ENCODE measurements around the gene SLC24A2. TPM values are rescaled to one million over a fixed set of nuclear protein-coding genes. Genes with fewer than 3 reads are reported as not detected.

SLC24A2 gene
- total RNA-seq, 1 experiment from 2014 or later, result 8.0 TPM

DNA sequence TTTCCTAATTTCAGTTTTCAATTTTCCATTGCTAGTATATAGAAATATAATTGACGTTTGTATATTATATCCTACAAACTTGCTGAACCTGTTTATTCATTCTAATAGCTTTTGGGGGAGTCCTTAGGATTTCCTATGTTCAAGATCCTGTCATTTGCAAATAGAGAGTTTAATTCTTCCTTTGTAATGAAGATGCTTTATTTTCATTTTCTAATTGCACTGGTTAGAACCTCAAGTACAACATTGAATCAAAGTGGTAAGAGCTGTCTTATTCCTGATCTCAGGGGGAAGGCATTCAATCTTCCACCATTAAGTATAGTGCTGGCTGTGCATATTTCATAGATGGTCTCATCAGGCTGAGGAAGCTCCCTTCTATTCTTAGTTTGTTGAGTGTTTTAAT lies 15.6 kb upstream of the SLC24A2 start:
- no peak overlapping the region for H3K27ac Mint-ChIP-seq
- peaks cover 3% of the 10 kb centered on the region for H3K36me3 Mint-ChIP-seq
- H3K27me3 Mint-ChIP-seq (ENCODE audit: low read depth), result no peaks in the 10 kb centered on the region
- ChIA-PET CTCF (interaction anchor here (0.9 kb wide), 1 partner anchor 339 kb away, joined by 3 read pairs; no protein-coding TSS in a partner anchor), POLR2A (no interaction called here)
- DNase-seq (ENCODE audit: low spot score) (no peak), ATAC-seq (no peak)
- H3K4me3 Mint-ChIP-seq, result peak overlapping the region; percentile 26
- H3K9me3 Mint-ChIP-seq, result peaks cover 5% of the 10 kb centered on the region
- TF ChIP-seq, protein P1, sequence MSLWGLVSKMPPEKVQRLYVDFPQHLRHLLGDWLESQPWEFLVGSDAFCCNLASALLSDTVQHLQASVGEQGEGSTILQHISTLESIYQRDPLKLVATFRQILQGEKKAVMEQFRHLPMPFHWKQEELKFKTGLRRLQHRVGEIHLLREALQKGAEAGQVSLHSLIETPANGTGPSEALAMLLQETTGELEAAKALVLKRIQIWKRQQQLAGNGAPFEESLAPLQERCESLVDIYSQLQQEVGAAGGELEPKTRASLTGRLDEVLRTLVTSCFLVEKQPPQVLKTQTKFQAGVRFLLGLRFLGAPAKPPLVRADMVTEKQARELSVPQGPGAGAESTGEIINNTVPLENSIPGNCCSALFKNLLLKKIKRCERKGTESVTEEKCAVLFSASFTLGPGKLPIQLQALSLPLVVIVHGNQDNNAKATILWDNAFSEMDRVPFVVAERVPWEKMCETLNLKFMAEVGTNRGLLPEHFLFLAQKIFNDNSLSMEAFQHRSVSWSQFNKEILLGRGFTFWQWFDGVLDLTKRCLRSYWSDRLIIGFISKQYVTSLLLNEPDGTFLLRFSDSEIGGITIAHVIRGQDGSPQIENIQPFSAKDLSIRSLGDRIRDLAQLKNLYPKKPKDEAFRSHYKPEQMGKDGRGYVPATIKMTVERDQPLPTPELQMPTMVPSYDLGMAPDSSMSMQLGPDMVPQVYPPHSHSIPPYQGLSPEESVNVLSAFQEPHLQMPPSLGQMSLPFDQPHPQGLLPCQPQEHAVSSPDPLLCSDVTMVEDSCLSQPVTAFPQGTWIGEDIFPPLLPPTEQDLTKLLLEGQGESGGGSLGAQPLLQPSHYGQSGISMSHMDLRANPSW (CRISPR knock-in tag; conservative IDR thresholded peaks at IDR 0.05; ENCODE audit: low read depth), result no peak
- TF ChIP-seq SP1 (CRISPR knock-in tag; conservative IDR thresholded peaks at IDR 0.05) (no peak), MYBL2 (CRISPR knock-in tag; IDR thresholded peaks at IDR 0.05) (no peak), NFYB (CRISPR knock-in tag; conservative IDR thresholded peaks at IDR 0.05; ENCODE audit: low read depth) (no peak), SMAD4 (CRISPR knock-in tag; IDR thresholded peaks at IDR 0.05) (no peak), SMAD3 (CRISPR knock-in tag; IDR thresholded peaks at IDR 0.05; ENCODE audit: borderline replicate concordance) (no peak), TEAD1 (CRISPR knock-in tag; IDR thresholded peaks at IDR 0.05) (no peak), KAT7 (CRISPR knock-in tag; IDR thresholded peaks at IDR 0.05; ENCODE audit: borderline replicate concordance) (no peak), GRHL2 (CRISPR knock-in tag; IDR thresholded peaks at IDR 0.05; ENCODE audit: insufficient replicate concordance, severe bottlenecking) (no peak)
- TF ChIP-seq, protein P2, sequence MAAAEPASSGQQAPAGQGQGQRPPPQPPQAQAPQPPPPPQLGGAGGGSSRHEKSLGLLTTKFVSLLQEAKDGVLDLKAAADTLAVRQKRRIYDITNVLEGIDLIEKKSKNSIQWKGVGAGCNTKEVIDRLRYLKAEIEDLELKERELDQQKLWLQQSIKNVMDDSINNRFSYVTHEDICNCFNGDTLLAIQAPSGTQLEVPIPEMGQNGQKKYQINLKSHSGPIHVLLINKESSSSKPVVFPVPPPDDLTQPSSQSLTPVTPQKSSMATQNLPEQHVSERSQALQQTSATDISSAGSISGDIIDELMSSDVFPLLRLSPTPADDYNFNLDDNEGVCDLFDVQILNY (CRISPR knock-in tag; IDR thresholded peaks at IDR 0.05), result no peak
- TF ChIP-seq, protein P3, sequence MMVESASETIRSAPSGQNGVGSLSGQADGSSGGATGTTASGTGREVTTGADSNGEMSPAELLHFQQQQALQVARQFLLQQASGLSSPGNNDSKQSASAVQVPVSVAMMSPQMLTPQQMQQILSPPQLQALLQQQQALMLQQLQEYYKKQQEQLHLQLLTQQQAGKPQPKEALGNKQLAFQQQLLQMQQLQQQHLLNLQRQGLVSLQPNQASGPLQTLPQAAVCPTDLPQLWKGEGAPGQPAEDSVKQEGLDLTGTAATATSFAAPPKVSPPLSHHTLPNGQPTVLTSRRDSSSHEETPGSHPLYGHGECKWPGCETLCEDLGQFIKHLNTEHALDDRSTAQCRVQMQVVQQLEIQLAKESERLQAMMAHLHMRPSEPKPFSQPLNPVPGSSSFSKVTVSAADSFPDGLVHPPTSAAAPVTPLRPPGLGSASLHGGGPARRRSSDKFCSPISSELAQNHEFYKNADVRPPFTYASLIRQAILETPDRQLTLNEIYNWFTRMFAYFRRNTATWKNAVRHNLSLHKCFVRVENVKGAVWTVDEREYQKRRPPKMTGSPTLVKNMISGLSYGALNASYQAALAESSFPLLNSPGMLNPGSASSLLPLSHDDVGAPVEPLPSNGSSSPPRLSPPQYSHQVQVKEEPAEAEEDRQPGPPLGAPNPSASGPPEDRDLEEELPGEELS (CRISPR knock-in tag; IDR thresholded peaks at IDR 0.05), result no peak
- TF ChIP-seq, protein P4, sequence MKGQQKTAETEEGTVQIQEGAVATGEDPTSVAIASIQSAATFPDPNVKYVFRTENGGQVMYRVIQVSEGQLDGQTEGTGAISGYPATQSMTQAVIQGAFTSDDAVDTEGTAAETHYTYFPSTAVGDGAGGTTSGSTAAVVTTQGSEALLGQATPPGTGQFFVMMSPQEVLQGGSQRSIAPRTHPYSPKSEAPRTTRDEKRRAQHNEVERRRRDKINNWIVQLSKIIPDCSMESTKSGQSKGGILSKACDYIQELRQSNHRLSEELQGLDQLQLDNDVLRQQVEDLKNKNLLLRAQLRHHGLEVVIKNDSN (CRISPR knock-in tag; IDR thresholded peaks at IDR 0.05), result no peak
- TF ChIP-seq, protein P5, sequence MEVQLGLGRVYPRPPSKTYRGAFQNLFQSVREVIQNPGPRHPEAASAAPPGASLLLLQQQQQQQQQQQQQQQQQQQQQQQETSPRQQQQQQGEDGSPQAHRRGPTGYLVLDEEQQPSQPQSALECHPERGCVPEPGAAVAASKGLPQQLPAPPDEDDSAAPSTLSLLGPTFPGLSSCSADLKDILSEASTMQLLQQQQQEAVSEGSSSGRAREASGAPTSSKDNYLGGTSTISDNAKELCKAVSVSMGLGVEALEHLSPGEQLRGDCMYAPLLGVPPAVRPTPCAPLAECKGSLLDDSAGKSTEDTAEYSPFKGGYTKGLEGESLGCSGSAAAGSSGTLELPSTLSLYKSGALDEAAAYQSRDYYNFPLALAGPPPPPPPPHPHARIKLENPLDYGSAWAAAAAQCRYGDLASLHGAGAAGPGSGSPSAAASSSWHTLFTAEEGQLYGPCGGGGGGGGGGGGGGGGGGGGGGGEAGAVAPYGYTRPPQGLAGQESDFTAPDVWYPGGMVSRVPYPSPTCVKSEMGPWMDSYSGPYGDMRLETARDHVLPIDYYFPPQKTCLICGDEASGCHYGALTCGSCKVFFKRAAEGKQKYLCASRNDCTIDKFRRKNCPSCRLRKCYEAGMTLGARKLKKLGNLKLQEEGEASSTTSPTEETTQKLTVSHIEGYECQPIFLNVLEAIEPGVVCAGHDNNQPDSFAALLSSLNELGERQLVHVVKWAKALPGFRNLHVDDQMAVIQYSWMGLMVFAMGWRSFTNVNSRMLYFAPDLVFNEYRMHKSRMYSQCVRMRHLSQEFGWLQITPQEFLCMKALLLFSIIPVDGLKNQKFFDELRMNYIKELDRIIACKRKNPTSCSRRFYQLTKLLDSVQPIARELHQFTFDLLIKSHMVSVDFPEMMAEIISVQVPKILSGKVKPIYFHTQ (CRISPR knock-in tag; IDR thresholded peaks at IDR 0.05), result no peak
- TF ChIP-seq, protein P6, sequence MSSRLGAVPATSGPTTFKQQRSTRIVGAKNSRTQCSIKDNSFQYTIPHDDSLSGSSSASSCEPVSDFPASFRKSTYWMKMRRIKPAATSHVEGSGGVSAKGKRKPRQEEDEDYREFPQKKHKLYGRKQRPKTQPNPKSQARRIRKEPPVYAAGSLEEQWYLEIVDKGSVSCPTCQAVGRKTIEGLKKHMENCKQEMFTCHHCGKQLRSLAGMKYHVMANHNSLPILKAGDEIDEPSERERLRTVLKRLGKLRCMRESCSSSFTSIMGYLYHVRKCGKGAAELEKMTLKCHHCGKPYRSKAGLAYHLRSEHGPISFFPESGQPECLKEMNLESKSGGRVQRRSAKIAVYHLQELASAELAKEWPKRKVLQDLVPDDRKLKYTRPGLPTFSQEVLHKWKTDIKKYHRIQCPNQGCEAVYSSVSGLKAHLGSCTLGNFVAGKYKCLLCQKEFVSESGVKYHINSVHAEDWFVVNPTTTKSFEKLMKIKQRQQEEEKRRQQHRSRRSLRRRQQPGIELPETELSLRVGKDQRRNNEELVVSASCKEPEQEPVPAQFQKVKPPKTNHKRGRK (CRISPR knock-in tag; IDR thresholded peaks at IDR 0.05; ENCODE audit: borderline replicate concordance), result no peak
- TF ChIP-seq, protein P7, sequence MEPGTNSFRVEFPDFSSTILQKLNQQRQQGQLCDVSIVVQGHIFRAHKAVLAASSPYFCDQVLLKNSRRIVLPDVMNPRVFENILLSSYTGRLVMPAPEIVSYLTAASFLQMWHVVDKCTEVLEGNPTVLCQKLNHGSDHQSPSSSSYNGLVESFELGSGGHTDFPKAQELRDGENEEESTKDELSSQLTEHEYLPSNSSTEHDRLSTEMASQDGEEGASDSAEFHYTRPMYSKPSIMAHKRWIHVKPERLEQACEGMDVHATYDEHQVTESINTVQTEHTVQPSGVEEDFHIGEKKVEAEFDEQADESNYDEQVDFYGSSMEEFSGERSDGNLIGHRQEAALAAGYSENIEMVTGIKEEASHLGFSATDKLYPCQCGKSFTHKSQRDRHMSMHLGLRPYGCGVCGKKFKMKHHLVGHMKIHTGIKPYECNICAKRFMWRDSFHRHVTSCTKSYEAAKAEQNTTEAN (CRISPR knock-in tag; IDR thresholded peaks at IDR 0.05), result no peak
- TF ChIP-seq, protein P8, sequence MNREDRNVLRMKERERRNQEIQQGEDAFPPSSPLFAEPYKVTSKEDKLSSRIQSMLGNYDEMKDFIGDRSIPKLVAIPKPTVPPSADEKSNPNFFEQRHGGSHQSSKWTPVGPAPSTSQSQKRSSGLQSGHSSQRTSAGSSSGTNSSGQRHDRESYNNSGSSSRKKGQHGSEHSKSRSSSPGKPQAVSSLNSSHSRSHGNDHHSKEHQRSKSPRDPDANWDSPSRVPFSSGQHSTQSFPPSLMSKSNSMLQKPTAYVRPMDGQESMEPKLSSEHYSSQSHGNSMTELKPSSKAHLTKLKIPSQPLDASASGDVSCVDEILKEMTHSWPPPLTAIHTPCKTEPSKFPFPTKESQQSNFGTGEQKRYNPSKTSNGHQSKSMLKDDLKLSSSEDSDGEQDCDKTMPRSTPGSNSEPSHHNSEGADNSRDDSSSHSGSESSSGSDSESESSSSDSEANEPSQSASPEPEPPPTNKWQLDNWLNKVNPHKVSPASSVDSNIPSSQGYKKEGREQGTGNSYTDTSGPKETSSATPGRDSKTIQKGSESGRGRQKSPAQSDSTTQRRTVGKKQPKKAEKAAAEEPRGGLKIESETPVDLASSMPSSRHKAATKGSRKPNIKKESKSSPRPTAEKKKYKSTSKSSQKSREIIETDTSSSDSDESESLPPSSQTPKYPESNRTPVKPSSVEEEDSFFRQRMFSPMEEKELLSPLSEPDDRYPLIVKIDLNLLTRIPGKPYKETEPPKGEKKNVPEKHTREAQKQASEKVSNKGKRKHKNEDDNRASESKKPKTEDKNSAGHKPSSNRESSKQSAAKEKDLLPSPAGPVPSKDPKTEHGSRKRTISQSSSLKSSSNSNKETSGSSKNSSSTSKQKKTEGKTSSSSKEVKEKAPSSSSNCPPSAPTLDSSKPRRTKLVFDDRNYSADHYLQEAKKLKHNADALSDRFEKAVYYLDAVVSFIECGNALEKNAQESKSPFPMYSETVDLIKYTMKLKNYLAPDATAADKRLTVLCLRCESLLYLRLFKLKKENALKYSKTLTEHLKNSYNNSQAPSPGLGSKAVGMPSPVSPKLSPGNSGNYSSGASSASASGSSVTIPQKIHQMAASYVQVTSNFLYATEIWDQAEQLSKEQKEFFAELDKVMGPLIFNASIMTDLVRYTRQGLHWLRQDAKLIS (CRISPR knock-in tag; IDR thresholded peaks at IDR 0.05; ENCODE audit: borderline replicate concordance), result no peak
- TF ChIP-seq, protein P9, sequence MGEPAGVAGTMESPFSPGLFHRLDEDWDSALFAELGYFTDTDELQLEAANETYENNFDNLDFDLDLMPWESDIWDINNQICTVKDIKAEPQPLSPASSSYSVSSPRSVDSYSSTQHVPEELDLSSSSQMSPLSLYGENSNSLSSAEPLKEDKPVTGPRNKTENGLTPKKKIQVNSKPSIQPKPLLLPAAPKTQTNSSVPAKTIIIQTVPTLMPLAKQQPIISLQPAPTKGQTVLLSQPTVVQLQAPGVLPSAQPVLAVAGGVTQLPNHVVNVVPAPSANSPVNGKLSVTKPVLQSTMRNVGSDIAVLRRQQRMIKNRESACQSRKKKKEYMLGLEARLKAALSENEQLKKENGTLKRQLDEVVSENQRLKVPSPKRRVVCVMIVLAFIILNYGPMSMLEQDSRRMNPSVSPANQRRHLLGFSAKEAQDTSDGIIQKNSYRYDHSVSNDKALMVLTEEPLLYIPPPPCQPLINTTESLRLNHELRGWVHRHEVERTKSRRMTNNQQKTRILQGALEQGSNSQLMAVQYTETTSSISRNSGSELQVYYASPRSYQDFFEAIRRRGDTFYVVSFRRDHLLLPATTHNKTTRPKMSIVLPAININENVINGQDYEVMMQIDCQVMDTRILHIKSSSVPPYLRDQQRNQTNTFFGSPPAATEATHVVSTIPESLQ (CRISPR knock-in tag; IDR thresholded peaks at IDR 0.05), result no peak
- peaks cover 78% of the 10 kb centered on the region for H3K4me1 Mint-ChIP-seq
